ENCODE measurements around the gene CILP2. TPM values are rescaled to one million over a fixed set of nuclear protein-coding genes. Genes with fewer than 3 reads are reported as not detected.

The CILP2 gene
- total and polyA plus RNA-seq, 9 of the 15 experiments (the other 6 are each of a cell fraction or from before 2014, with no cell fraction given), result 0.04 to 0.35 (median 0.05) TPM; not detected in 2

GRCh38 chr19:19526581-19527370 is 11.3 kb upstream of the CILP2 start:
- Histone ChIP-seq H3K4me2 (ENCODE audit: insufficient read depth, low read length) (no peak overlapping the region), H4K20me1 (replicated peaks; ENCODE audit: control insufficient read depth, insufficient read depth, low read length) (0 out of 2 replicates have a peak, but pooled peaks cover 6% of the 10 kb centered on the region), H3K4me1 (replicated peaks in 1 of 2; ENCODE audit: control insufficient read depth in 2 of 2, insufficient read depth in 2 of 2, low read length in 2 of 2) (peaks cover 0 to 28% of the 10 kb centered on the region in 2 experiments; a peak in 2 of 5 replicates), H3K9me1 (ENCODE audit: control insufficient read depth, insufficient read depth, low read length) (peaks cover 5% of the 10 kb centered on the region), H3K9ac (ENCODE audit: insufficient read depth in 1 of 2, low read depth in 2 of 2, low read length in 2 of 2) (peak overlapping the region in 1 of 2 experiments; percentile 40; a peak in 1 of 4 replicates), H3K79me2 (ENCODE audit: control insufficient read depth, insufficient read depth, low read length) (peaks cover 35% of the 10 kb centered on the region), H3K9me3 (replicated peaks; ENCODE audit: control insufficient read depth, insufficient read depth, low read depth, low read length) (no peaks in the 10 kb centered on the region), H3K4me3 (no peak overlapping the region), H3K27ac (ENCODE audit: extremely low read depth, low read depth, low read length) (no peak overlapping the region), H2AFZ (ENCODE audit: low read depth, low read length) (no peak overlapping the region), H3K27me3 (ENCODE audit: control insufficient read depth in 2 of 2, insufficient read depth in 2 of 2, low read length in 2 of 2) (no peaks in the 10 kb centered on the region), H3K36me3 (ENCODE audit: control insufficient read depth, insufficient read depth, low read length) (peaks cover 67% of the 10 kb centered on the region)
- WGBS (ENCODE audit: insufficient coverage, low coverage, missing lambda C conversion rate), result 89% methylated on average over 21 of the region's 28 CpGs
- no peak for DNase-seq (ENCODE audit: extremely low read depth in 1 of 4, low spot score in 3 of 4)
- TF ChIP-seq E2F3 (CRISPR knock-in tag; IDR thresholded peaks at IDR 0.05), result no peak
- no peak for TF ChIP-seq RAD51 (IDR thresholded peaks at IDR 0.05; ENCODE audit: borderline replicate concordance, low read depth)
- TF ChIP-seq POLR2G (IDR thresholded peaks at IDR 0.05; ENCODE audit: low read depth, low read length), result peak; percentile 43; the same call in 1 of the 2 replicates
- BruUV-seq (replicated peaks), result no TSS peak
- no peak for FAIRE-seq
- intact Hi-C loops (cut with micrococcal nuclease) (no loop called here), in situ Hi-C loops (cut with MboI) (loop anchor here (25.0 kb wide), 1 partner anchor 111 kb away; the partner anchor contains the start of genes GMIP and LPAR2)
- no peak for ATAC-seq
- POLR2A ChIA-PET, result interaction anchor here (0.9 kb wide), 1 partner anchor 11 kb away, joined by 6 read pairs; the partner anchor contains the start of gene NDUFA13
- CTCF ChIA-PET (ENCODE audit: low intra/inter-chr PET ratio), result no interaction called here

DNA sequence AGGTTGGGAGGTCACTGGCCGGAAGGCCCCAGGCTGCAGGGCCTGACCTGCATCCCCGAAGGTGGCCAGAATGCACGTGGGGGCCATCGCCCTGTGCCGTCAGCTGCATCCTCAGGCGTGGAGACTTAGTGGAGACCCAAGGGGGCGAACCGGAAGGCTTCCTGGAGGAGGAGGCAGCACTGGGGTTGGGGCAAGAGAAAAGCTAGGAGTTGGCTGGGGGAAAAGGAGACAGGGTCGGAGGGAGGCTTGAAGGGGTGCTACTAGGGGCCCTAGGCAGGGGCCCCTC is 10.8 kb upstream of the CILP2 start:
- no peak overlapping the region for H3K4me2 ChIP-seq (ENCODE audit: insufficient read depth, low read length)
- WGBS (ENCODE audit: insufficient coverage, low coverage, missing lambda C conversion rate), result 95% methylated on average over 8 of the region's 9 CpGs
- intact Hi-C loops (cut with micrococcal nuclease) (no loop called here), in situ Hi-C loops (cut with MboI) (loop anchor here (25.0 kb wide), 1 partner anchor 110 kb away; the partner anchor contains the start of genes GMIP and LPAR2)
- H3K4me3 ChIP-seq, result no peak overlapping the region
- no peaks in the 10 kb centered on the region for H3K27me3 ChIP-seq (ENCODE audit: control insufficient read depth in 2 of 2, insufficient read depth in 2 of 2, low read length in 2 of 2)
- no peaks in the 10 kb centered on the region for H3K9me3 ChIP-seq (replicated peaks; ENCODE audit: control insufficient read depth, insufficient read depth, low read depth, low read length)
- H2AFZ ChIP-seq (ENCODE audit: low read depth, low read length), result no peak overlapping the region
- H3K36me3 ChIP-seq (ENCODE audit: control insufficient read depth, insufficient read depth, low read length), result peaks cover 66% of the 10 kb centered on the region
- no peak overlapping the region for H3K27ac ChIP-seq (ENCODE audit: extremely low read depth, low read depth, low read length)
- no peak for ATAC-seq
- CTCF ChIA-PET (ENCODE audit: low intra/inter-chr PET ratio), result no interaction called here
- no TSS peak for BruUV-seq (replicated peaks)
- H3K9ac ChIP-seq (ENCODE audit: insufficient read depth in 1 of 2, low read depth in 2 of 2, low read length in 2 of 2), result no peak overlapping the region
- POLR2A ChIA-PET, result interaction anchor here (0.6 to 0.9 kb wide), 3 partner anchors 11 to 79 kb away, joined by 3 to 6 read pairs (median 3); partner anchors contain the start of gene NDUFA13
- FAIRE-seq, result no peak
- DNase-seq (ENCODE audit: extremely low read depth in 1 of 4, low spot score in 3 of 4), result no peak
- H4K20me1 ChIP-seq (replicated peaks; ENCODE audit: control insufficient read depth, insufficient read depth, low read length), result 0 out of 2 replicates have a peak, but pooled peaks cover 6% of the 10 kb centered on the region
- H3K9me1 ChIP-seq (ENCODE audit: control insufficient read depth, insufficient read depth, low read length), result peaks cover 8% of the 10 kb centered on the region
- H3K4me1 ChIP-seq (replicated peaks in 1 of 2; ENCODE audit: control insufficient read depth in 2 of 2, insufficient read depth in 2 of 2, low read length in 2 of 2), result peaks cover under 1 to 31% of the 10 kb centered on the region in 2 experiments
- H3K79me2 ChIP-seq (ENCODE audit: control insufficient read depth, insufficient read depth, low read length), result peaks cover 30% of the 10 kb centered on the region
- TF ChIP-seq, protein P1, sequence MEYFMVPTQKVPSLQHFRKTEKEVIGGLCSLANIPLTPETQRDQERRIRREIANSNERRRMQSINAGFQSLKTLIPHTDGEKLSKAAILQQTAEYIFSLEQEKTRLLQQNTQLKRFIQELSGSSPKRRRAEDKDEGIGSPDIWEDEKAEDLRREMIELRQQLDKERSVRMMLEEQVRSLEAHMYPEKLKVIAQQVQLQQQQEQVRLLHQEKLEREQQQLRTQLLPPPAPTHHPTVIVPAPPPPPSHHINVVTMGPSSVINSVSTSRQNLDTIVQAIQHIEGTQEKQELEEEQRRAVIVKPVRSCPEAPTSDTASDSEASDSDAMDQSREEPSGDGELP (CRISPR knock-in tag; IDR thresholded peaks at IDR 0.05; ENCODE audit: borderline replicate concordance), result no peak
- TF ChIP-seq NR3C1 (CRISPR knock-in tag; IDR thresholded peaks at IDR 0.05) (no peak), ZNF561 (CRISPR knock-in tag; conservative IDR thresholded peaks at IDR 0.05) (no peak), ZNF436 (CRISPR knock-in tag; IDR thresholded peaks at IDR 0.05) (peak; percentile 74; the same call in 1 of the 2 replicates), RBBP5 (IDR thresholded peaks at IDR 0.05; ENCODE audit: borderline replicate concordance, insufficient read depth, low read length, poor library complexity, severe bottlenecking) (no peak), EGR1 (conservative IDR thresholded peaks at IDR 0.05) (no peak), ZFP36 (IDR thresholded peaks at IDR 0.05; ENCODE audit: low read depth, low read length, partially characterized antibody) (peak; percentile 94), NUFIP1 (IDR thresholded peaks at IDR 0.05; ENCODE audit: partially characterized antibody) (no peak), SMC3 (conservative IDR thresholded peaks at IDR 0.05; ENCODE audit: insufficient read depth, low read depth, low read length) (no peak), RBFOX2 (IDR thresholded peaks at IDR 0.05; ENCODE audit: low read depth, low read length) (0 out of 2 replicates have a peak, but pooled peaks have one; percentile 46), PYGO2 (tag; IDR thresholded peaks at IDR 0.05) (no peak), LARP7 (IDR thresholded peaks at IDR 0.05) (no peak), RBM39 (optimal IDR thresholded peaks at IDR 0.05; ENCODE audit: low read depth, low read length) (no peak)

All from K562 (cell line).